HepG2 (cell line): Measurements from ENCODE around the gene OSM. TPM values are rescaled to one million over a fixed set of nuclear protein-coding genes. Genes with fewer than 3 reads are reported as not detected.

ENCODE experiments used
- ATAC-seq: fragments of 200-7000 bp; cut with Tn5 transposase; 3 replicates; pipeline ENCODE4 v1.9.1; 2020; ENCODE audit warnings: mild to moderate bottlenecking, moderate library complexity
- BruUV-seq: library from RNA; stranded (reverse); fragments of 400-500 nt; replicated peaks from 2 replicates; lab custom pipeline; 2021; lab: Mats Ljungman, UMichigan
- CTCF ChIA-PET: fragments of 300-600 bp; formaldehyde crosslinking; extraction: SDS; loops from one replicate; lab custom pipeline; 2021; ENCODE audit warnings: low total read pairs, inconsistent platforms, low intra/inter-chr PET ratio; lab: Yijun Ruan, JAX
- POLR2A ChIA-PET: fragments of 350-600 bp; sonication (Branson Sonifier 250); formaldehyde crosslinking; loops from one replicate; lab custom pipeline; 2020; ENCODE audit warnings: antibody characterized with exemption, inconsistent platforms; lab: Yijun Ruan, JAX
- DNase-seq: peaks from one replicate; pipeline ENCODE4 v3.0.0-alpha.2; 2015; ENCODE audit warnings: low spot score
- FAIRE-seq: peaks from 3 replicates; lab custom pipeline; 2011; peaks lifted over from hg19 to GRCh38; lab: Jason Lieb, UNC
- H2AFZ ChIP-seq: one replicate; pipeline ENCODE4 v1.6.1; 2011; ENCODE audit warnings: low read length, inconsistent platforms
- H3K27ac ChIP-seq: fragments of 300-600 bp; 3 replicates; pipeline ENCODE4 v1.8.0; 2011; ENCODE audit warnings: mixed run types, mild to moderate bottlenecking, mixed read lengths, low read length, inconsistent platforms; ENCODE audit not compliant: insufficient read depth; ENCODE audit errors: extremely low read length
- H3K27me3 ChIP-seq, 2 experiments: fragments of 200-600 bp in 1 of 2; 2 replicates in 1 of 2; 3 replicates in 1 of 2; pipeline versions ENCODE4 v1.6.0 to v1.8.0; 2011; ENCODE audit warnings: low read length in 2 of 2, mild to moderate bottlenecking in 2 of 2, moderate library complexity in 2 of 2, inconsistent platforms in 1 of 2; ENCODE audit not compliant: insufficient read depth in 2 of 2, control insufficient read depth in 1 of 2
- H3K36me3 ChIP-seq, 2 experiments: fragments of 200-600 bp in 1 of 2; replicated peaks in 1 of 2; 2 replicates in 1 of 2; 3 replicates in 1 of 2; pipeline versions ENCODE4 v1.5.1 to v1.8.0; 2011; ENCODE audit warnings: low read length in 2 of 2, inconsistent platforms in 1 of 2; ENCODE audit not compliant: insufficient read depth in 2 of 2, control insufficient read depth in 1 of 2
- H3K4me1 ChIP-seq: 2 replicates; pipeline ENCODE4 v1.5.1; 2012; ENCODE audit warnings: low read length, inconsistent platforms; ENCODE audit not compliant: insufficient read depth
- H3K4me2 ChIP-seq: 2 replicates; pipeline ENCODE4 v1.6.0; 2011; ENCODE audit warnings: low read depth, low read length, inconsistent platforms
- H3K4me3 ChIP-seq, 3 experiments: fragments of 200-600 bp in 1 of 3; sonication (generic), shearing (Covaris generic) in 1 of 3; replicated peaks in 1 of 3; 2 replicates each; pipeline ENCODE4 v1.5.1; 2011 to 2016; ENCODE audit warnings: low read length in 3 of 3, inconsistent platforms in 2 of 3, low read depth in 2 of 3, mild to moderate bottlenecking in 2 of 3, control low read depth in 1 of 3, mixed read lengths in 1 of 3; ENCODE audit not compliant: insufficient read depth in 1 of 3
- H3K79me2 ChIP-seq: one replicate; pipeline ENCODE4 v1.6.1; 2011; ENCODE audit warnings: low read length, inconsistent platforms; ENCODE audit not compliant: insufficient read depth
- H3K9ac ChIP-seq: 2 replicates; pipeline ENCODE4 v1.6.0; 2011; ENCODE audit warnings: mild to moderate bottlenecking, low read depth, low read length, inconsistent platforms; ENCODE audit not compliant: insufficient read depth
- H3K9me3 ChIP-seq: 2 replicates; pipeline ENCODE4 v1.5.1; 2012; ENCODE audit warnings: mild to moderate bottlenecking, low read length
- H4K20me1 ChIP-seq: 2 replicates; pipeline ENCODE4 v1.6.0; 2011; ENCODE audit warnings: inconsistent platforms, mild to moderate bottlenecking, low read length, moderate library complexity; ENCODE audit not compliant: insufficient read depth
- FOXO1 ChIP-seq: sonication (generic); formaldehyde crosslinking; IDR thresholded peaks from 2 replicates; pipeline ENCODE4 v1.4.0; 2020; ENCODE audit warnings: missing genetic modification reagents
- IKZF1 ChIP-seq: fragments of 450-650 bp; IDR thresholded peaks from 2 replicates; pipeline ENCODE4 v1.7.1; 2016
- KDM6A ChIP-seq: IDR thresholded peaks from 2 replicates; pipeline ENCODE4 v1.6.1; 2016; ENCODE audit warnings: low read depth
- KLF15 ChIP-seq: sonication (generic); formaldehyde crosslinking; IDR thresholded peaks from 2 replicates; pipeline ENCODE4 v1.8.1; 2023; ENCODE audit warnings: borderline replicate concordance, mild to moderate bottlenecking, inconsistent platforms, missing genetic modification reagents, mixed read lengths
- MAFG ChIP-seq: sonication (generic); formaldehyde crosslinking; IDR thresholded peaks from 2 replicates; pipeline ENCODE4 v1.5.1; 2020; ENCODE audit warnings: mild to moderate bottlenecking, missing genetic modification reagents
- NPAS2 ChIP-seq: sonication (generic); formaldehyde crosslinking; IDR thresholded peaks from 2 replicates; pipeline ENCODE4 v1.8.0; 2022; ENCODE audit warnings: mild to moderate bottlenecking, missing genetic modification reagents, borderline replicate concordance
- PAF1 ChIP-seq: IDR thresholded peaks from 2 replicates; pipeline ENCODE4 v1.6.1; 2016; ENCODE audit warnings: missing genetic modification reagents, missing compliant biosample characterization
- PHB2 ChIP-seq: fragments of 450-650 bp; IDR thresholded peaks from 2 replicates; pipeline ENCODE4 v1.6.1; 2018; ENCODE audit not compliant: partially characterized antibody
- SOX6 ChIP-seq, 2 experiments: fragments of 450-650 bp in 1 of 2; sonication (generic) in 1 of 2; formaldehyde crosslinking in 1 of 2; IDR thresholded peaks; 2 replicates each; pipeline versions ENCODE4 v1.4.0 to v1.6.1; 2017 to 2020; ENCODE audit warnings: antibody characterized with exemption in 1 of 2, mild to moderate bottlenecking in 1 of 2, missing genetic modification reagents in 1 of 2
- TOE1 ChIP-seq: sonication (generic); formaldehyde crosslinking; IDR thresholded peaks from 2 replicates; pipeline ENCODE4 v1.4.0; 2020; ENCODE audit warnings: mild to moderate bottlenecking, missing genetic modification reagents
- ZNF263 ChIP-seq: sonication (generic); formaldehyde crosslinking; IDR thresholded peaks from 2 replicates; pipeline ENCODE4 v1.4.0; 2020; ENCODE audit warnings: missing genetic modification reagents
- ZNF296 ChIP-seq: sonication (generic); formaldehyde crosslinking; conservative IDR thresholded peaks from 2 replicates; pipeline ENCODE4 v1.5.0; 2020; ENCODE audit warnings: mild to moderate bottlenecking, missing genetic modification reagents
- ZNF660 ChIP-seq: sonication (generic); formaldehyde crosslinking; IDR thresholded peaks from 2 replicates; pipeline ENCODE4 v1.5.1; 2020; ENCODE audit warnings: mild to moderate bottlenecking, low read depth, missing genetic modification reagents, borderline replicate concordance
- ZNF878 ChIP-seq: sonication (generic); formaldehyde crosslinking; IDR thresholded peaks from 2 replicates; pipeline ENCODE4 v1.8.1; 2023; ENCODE audit warnings: mild to moderate bottlenecking, missing genetic modification reagents, moderate library complexity
- WGBS: methylation state at CpG from one replicate; pipeline ENCODE4 v1.1.6; 2017; ENCODE audit warnings: low lambda C conversion rate; 5-methylcytosine and 5-hydroxymethylcytosine counted together
- in situ Hi-C: cut with HindIII; loops from 2 replicates; pipeline ENCODE4 v1.10.0; 2017; ENCODE audit warnings: low pct_unique_long_range_greater_than_20kb; ENCODE audit not compliant: extremely low pct_ligation_motif_present
- intact Hi-C: fragments of 100-400 bp; cut with micrococcal nuclease; formaldehyde crosslinking; loops from one replicate; pipeline ENCODE4 v1.10.0; 2022; ENCODE audit not compliant: unreplicated experiment
- polyA plus RNA-seq, 8 experiments: library from polyadenylated mRNA; depleted of rRNA in 3 of 8; stranded (reverse) in 7 of 8; unstranded in 1 of 8; fragments of >200 nt; fragmentation: Illumina TruSeq in 4 of 8; extraction: Trizol in 4 of 8; gene quantifications; 2 replicates each; pipeline versions ENCODE4 v1.2.1 to v1.2.3, GENCODE V29; 2011 to 2016; ENCODE audit warnings: low read depth in 4 of 8, missing spikeins in 1 of 8, mixed read lengths in 1 of 8; ENCODE audit not compliant: insufficient read depth in 1 of 8
- total RNA-seq, 5 experiments: library from RNA; depleted of rRNA; stranded (reverse); fragments of >200 nt; fragmentation: Illumina TruSeq; extraction: Trizol; gene quantifications; 2 replicates each; pipeline ENCODE4 v1.2.3, GENCODE V29; 2016; ENCODE audit warnings: low read depth in 1 of 5
- TF ChIP-seq, protein P1 (sequence below): sonication (generic); formaldehyde crosslinking; IDR thresholded peaks from 2 replicates; pipeline ENCODE4 v1.4.0; 2020; ENCODE audit warnings: mild to moderate bottlenecking, low read depth, missing genetic modification reagents
- TF ChIP-seq, protein P2 (sequence below): sonication (generic); formaldehyde crosslinking; IDR thresholded peaks from 2 replicates; pipeline ENCODE4 v1.4.0; 2020; ENCODE audit warnings: missing genetic modification reagents

The OSM gene
- total and polyA plus RNA-seq, 2 of the 13 experiments (the other 11 are each of a cell fraction or from before 2014, with no cell fraction given) = not detected

DNA sequence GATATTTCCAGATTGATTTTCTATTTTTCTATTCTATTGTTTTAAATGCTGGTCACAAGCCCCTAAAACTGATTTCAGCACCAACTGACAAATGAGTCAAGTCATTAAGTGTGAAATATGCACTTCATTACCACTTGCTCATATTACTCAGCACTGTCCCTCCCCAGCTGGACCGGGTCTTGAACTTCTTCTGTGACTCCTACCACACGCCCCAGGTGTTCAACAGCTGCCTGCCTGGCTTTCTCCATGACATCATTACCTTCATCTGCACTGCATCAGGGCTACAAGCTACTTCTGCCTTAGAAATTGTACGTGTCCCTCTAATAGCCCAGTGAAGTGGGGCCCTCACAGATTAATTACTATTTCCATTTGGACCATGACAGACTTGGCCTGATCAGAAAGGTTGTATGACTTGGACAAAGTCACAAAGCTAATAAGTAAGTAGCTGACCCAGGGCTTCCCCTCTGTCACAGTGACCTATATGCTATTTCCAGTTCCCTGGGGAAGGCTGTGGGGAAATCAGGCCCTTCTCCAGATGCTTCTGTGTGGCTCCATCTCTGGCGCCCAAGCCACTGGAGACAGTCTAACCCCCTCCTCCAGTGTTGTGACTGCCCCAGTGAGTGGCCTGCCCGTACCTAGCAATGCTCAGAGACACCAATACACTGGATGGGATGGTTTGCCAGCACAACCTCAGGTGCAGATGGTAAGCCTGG is 42.0 kb upstream of the OSM start:
- no peak overlapping the region for H3K27ac ChIP-seq
- peaks cover 0 to 3% of the 10 kb centered on the region in 2 experiments; a peak in 2 of 5 replicates for H3K36me3 ChIP-seq
- WGBS = 96% methylated on average over 5 of the region's 5 CpGs
- no peaks in the 10 kb centered on the region for H4K20me1 ChIP-seq
- no peaks in the 10 kb centered on the region for H3K79me2 ChIP-seq
- no peak overlapping the region for H3K9ac ChIP-seq
- POLR2A ChIA-PET = no interaction called here
- no peak for FAIRE-seq
- no peak overlapping the region for H3K4me3 ChIP-seq
- no peaks in the 10 kb centered on the region for H3K9me3 ChIP-seq
- H3K4me2 ChIP-seq = no peak overlapping the region
- intact Hi-C loops = no loop called here
- ATAC-seq = no peak
- TF ChIP-seq NPAS2 (CRISPR knock-in tag) (no peak), KLF15 (CRISPR knock-in tag) (no peak), PAF1 (CRISPR knock-in tag) (no peak), ZNF878 (CRISPR knock-in tag) (no peak)
- DNase-seq = no peak
- H3K4me1 ChIP-seq = peaks cover 5% of the 10 kb centered on the region; the same call in 1 of the 2 replicates
- in situ Hi-C loops = no loop called here
- no peaks in the 10 kb centered on the region for H3K27me3 ChIP-seq
- no peak overlapping the region for H2AFZ ChIP-seq
- CTCF ChIA-PET = no interaction called here
- BruUV-seq = no TSS peak

DNA sequence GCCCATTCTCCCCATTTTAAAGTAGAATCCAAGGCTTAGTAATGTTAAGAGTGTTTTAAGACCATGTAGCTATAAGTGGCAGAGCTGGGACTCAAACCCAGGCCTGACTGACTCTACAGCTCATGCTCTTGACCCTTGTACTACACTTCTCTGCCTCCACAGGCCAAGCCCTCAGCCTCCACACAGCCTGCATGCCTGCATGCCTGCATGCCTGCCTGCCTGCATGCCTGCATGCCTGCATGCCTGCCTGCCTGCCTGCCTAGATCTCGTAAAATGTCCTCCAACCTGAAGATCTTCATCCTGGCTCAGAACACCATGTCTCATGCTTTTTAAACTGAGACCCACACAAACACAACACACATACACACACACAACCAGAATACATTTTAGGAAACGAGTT is 41.4 kb upstream of the OSM start:
- Histone ChIP-seq H3K4me2 (no peak overlapping the region), H3K36me3 (peaks cover 0 to 3% of the 10 kb centered on the region in 2 experiments; a peak in 2 of 5 replicates), H3K9me3 (no peaks in the 10 kb centered on the region), H4K20me1 (no peaks in the 10 kb centered on the region), H3K4me3 (no peak overlapping the region), H3K4me1 (peaks cover 5% of the 10 kb centered on the region; the same call in 1 of the 2 replicates), H3K27ac (no peak overlapping the region), H3K9ac (no peak overlapping the region), H3K79me2 (no peaks in the 10 kb centered on the region), H3K27me3 (no peaks in the 10 kb centered on the region), H2AFZ (no peak overlapping the region)
- in situ Hi-C loops (no loop called here), intact Hi-C loops (no loop called here)
- DNase-seq (no peak), FAIRE-seq (no peak), ATAC-seq (no peak)
- CTCF ChIA-PET = no interaction called here
- POLR2A ChIA-PET = no interaction called here
- TF ChIP-seq, protein P1, sequence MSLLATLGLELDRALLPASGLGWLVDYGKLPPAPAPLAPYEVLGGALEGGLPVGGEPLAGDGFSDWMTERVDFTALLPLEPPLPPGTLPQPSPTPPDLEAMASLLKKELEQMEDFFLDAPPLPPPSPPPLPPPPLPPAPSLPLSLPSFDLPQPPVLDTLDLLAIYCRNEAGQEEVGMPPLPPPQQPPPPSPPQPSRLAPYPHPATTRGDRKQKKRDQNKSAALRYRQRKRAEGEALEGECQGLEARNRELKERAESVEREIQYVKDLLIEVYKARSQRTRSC (CRISPR knock-in tag) = no peak
- TF ChIP-seq ZNF296 (CRISPR knock-in tag) (no peak), PHB2 (no peak), KDM6A (CRISPR knock-in tag) (no peak), IKZF1 (no peak), ZNF263 (no peak), TOE1 (CRISPR knock-in tag) (no peak), ZNF660 (CRISPR knock-in tag) (no peak), PAF1 (CRISPR knock-in tag) (no peak), SOX6 (IDR thresholded peaks at IDR 0.05) (no peak), SOX6 (CRISPR knock-in tag; IDR thresholded peaks at IDR 0.05) (no peak), MAFG (no peak), FOXO1 (CRISPR knock-in tag) (no peak)
- TF ChIP-seq, protein P2, sequence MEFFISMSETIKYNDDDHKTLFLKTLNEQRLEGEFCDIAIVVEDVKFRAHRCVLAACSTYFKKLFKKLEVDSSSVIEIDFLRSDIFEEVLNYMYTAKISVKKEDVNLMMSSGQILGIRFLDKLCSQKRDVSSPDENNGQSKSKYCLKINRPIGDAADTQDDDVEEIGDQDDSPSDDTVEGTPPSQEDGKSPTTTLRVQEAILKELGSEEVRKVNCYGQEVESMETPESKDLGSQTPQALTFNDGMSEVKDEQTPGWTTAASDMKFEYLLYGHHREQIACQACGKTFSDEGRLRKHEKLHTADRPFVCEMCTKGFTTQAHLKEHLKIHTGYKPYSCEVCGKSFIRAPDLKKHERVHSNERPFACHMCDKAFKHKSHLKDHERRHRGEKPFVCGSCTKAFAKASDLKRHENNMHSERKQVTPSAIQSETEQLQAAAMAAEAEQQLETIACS = no peak
- no TSS peak for BruUV-seq
- 95% methylated on average over 2 of the region's 2 CpGs for WGBS
